C4-2B (cell line): Measurements from ENCODE around the gene CAMTA1.

Source experiments
- ZFX ChIP-seq: fragments of 450-650 bp; IDR thresholded peaks from 2 replicates; pipeline ENCODE4 v1.6.1; 2017
- TF ChIP-seq, protein P1 (sequence below): fragments of 450-650 bp; conservative IDR thresholded peaks from 2 replicates; pipeline ENCODE4 v1.5.1; 2017; ENCODE audit warnings: mild to moderate bottlenecking

DNA sequence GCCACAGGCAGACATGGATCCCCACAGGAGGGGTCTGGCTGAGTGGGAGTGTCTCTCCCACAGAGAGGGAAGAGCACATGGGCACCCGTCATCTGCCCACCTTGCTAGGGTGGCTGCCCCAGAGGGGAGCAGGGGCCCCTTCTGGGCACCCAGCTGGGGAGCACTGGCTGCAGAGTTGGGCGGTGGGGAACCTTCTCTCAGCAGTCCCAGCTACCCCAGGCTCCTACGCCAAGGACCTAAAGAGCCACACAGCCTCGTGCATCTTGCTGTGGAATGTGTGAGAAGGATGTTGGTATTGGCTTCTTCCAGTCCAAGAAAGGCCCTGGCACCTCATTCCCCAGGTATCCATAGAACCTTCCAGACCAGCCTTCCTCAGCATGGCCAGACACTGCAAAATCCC lies 735.2 kb downstream of the CAMTA1 start:
- TF ChIP-seq, protein P1, sequence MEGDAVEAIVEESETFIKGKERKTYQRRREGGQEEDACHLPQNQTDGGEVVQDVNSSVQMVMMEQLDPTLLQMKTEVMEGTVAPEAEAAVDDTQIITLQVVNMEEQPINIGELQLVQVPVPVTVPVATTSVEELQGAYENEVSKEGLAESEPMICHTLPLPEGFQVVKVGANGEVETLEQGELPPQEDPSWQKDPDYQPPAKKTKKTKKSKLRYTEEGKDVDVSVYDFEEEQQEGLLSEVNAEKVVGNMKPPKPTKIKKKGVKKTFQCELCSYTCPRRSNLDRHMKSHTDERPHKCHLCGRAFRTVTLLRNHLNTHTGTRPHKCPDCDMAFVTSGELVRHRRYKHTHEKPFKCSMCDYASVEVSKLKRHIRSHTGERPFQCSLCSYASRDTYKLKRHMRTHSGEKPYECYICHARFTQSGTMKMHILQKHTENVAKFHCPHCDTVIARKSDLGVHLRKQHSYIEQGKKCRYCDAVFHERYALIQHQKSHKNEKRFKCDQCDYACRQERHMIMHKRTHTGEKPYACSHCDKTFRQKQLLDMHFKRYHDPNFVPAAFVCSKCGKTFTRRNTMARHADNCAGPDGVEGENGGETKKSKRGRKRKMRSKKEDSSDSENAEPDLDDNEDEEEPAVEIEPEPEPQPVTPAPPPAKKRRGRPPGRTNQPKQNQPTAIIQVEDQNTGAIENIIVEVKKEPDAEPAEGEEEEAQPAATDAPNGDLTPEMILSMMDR, result no peak
- TF ChIP-seq ZFX, result no peak
